Subcutaneous adipose tissue (tissue), 4 donors: ENCODE data around the gene NRXN2. TPM values are rescaled to one million over a fixed set of nuclear protein-coding genes. Genes with fewer than 3 reads are reported as not detected.

Experiments
- total RNA-seq, 4 donors: library from RNA; depleted of rRNA; stranded (reverse); fragments of >200 nt; gene quantifications; one replicate each; pipeline ENCODE4 v1.1.0, GENCODE V29; 2016
- TF ChIP-seq, protein P1 (sequence below): fragments of 450-650 bp; IDR thresholded peaks from one replicate; pipeline ENCODE4 v1.5.1; 2016; ENCODE audit warnings: low read depth, mild to moderate bottlenecking, control low read depth, antibody characterized with exemption, moderate library complexity

The NRXN2 gene
- total RNA-seq, 4 donors from 2014 or later, result 0.16 to 7.0 (median 2.9) TPM

DNA sequence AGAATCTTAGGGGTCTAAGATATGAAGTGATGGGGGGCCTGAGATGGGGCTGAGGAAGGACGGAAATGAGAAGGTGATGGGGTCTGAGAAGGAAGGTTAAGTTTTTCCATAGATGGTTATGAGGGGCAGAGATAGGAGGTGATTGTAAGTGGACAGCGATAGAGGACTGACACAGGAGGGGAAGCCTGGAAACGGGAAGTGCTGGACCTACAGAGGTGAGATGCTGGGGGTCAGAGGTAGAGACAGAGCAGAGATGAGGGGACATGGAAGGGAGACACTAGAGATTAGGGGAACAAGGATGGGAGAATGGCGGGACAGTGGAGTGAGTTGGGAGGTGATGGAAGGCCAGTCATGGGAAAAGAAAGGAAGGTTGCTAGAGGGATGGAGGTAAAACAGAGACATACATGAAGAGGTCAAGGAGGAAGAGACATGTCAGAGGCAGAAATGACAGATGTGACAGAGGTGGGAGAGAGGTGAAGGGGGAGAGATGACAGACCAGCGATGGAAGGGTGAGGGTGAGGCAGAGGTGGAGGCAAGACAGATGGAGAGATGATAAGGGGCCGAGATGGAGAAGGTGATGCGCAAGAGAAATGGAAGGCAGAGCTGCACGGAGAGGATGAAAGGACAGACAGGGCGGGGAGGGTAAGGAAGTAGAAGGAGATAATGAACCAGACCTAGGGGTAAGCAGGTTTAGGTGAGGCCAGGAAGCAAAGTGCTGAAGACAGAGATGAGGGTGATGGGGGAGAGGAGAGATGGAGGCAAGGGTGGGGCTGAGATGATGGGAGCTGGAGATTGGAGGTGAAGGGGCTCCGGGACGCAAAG, 81.2 kb downstream of the NRXN2 start:
- TF ChIP-seq, protein P1, sequence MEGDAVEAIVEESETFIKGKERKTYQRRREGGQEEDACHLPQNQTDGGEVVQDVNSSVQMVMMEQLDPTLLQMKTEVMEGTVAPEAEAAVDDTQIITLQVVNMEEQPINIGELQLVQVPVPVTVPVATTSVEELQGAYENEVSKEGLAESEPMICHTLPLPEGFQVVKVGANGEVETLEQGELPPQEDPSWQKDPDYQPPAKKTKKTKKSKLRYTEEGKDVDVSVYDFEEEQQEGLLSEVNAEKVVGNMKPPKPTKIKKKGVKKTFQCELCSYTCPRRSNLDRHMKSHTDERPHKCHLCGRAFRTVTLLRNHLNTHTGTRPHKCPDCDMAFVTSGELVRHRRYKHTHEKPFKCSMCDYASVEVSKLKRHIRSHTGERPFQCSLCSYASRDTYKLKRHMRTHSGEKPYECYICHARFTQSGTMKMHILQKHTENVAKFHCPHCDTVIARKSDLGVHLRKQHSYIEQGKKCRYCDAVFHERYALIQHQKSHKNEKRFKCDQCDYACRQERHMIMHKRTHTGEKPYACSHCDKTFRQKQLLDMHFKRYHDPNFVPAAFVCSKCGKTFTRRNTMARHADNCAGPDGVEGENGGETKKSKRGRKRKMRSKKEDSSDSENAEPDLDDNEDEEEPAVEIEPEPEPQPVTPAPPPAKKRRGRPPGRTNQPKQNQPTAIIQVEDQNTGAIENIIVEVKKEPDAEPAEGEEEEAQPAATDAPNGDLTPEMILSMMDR, result no peak

GRCh38 chr11:64639885-64640284, 83.1 kb downstream of the NRXN2 start:
- TF ChIP-seq, protein P1, result no peak

DNA sequence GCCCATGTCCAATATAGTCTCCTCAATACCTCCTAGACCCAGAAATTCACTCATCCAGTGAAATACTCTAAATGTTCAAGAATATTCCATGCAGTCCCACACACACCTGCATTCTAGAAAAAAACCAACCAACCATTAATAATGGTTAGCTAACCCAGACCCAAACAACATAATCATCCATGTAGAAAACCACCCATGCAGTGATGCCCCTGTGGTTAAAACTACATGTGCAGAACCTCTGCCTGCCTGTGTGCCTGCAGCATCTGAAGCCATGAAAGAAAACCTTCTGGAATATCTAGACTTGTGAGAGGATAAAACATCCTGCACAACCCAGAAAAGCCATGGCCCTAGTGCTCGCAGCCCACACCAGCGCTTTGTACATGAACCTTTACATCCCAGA, 84.2 kb downstream of the NRXN2 start:
- TF ChIP-seq, protein P1, result no peak

- TF ChIP-seq, protein P1, result no peak
Observed at GRCh38 chr11:64638018-64638665, 84.9 kb downstream of the NRXN2 start.

DNA sequence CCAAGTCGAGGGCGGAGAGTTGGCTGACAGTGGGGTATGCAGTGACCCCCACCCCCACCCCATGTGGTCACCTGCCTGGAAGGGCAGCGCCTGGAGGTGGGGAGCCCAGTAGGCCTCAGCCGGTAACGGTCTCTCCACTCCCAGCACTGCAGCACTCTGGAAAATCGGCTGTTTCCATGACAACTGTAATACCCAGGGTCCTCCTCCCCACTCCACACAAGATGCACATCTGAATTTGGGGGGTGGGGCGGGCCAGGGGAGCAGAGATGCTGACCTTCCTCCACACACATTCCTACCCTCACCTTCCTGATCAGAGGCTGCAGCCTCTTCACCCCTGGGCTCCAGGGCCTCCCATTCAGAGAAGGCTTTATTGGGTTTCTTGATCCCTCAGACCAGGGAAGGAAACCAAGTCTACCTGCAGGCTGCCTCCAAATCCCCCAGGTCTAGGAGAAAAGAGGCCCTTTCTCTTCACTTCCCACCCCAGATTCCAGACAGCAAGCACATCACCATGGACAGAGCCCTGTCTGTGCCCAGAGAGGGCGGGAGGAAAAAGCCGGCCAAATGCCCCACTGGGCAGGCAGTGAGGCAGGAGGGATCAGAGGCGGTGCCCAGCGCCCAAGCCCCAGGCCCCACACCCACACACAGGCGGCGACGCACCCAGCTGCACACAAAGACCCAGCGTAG, 85.5 kb downstream of the NRXN2 start:
- TF ChIP-seq, protein P1, result no peak

DNA sequence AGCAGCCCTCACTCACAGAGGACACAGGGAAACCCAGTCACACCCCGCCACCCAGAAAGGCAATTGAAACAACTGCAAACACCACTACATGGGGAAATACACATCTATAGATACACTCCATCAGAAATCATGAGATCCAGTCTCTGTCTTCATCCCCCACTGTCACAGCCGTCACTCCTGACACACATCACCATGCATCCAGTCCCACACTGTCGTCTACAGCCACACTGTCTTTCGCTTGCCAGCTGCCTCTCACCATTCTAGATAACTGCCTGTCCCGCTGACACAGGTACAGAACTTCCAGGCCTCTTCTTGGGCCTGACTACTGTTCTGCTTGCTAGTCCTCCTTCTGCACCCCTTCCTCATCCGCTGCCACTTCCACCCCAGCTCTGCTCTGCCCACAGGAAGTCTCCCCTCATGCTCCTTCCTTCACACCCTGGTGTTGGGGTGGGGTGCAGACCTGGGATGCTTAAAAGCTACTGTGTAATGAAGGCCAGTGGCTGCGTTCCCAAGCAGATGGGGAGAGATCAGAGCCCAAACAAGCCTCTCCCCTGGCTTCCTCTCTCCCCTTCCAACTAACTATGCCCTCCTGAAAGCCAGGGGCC, 89.3 kb downstream of the NRXN2 start:
- TF ChIP-seq, protein P1, result no peak
